SK-N-SH (cell line): Measurements from ENCODE around the gene NTSR1. TPM values are rescaled to one million over a fixed set of nuclear protein-coding genes. Genes with fewer than 3 reads are reported as not detected.

Source experiments
- CTCF ChIA-PET: fragments of 300-600, 350-600 bp; formaldehyde crosslinking; extraction: SDS; loops from one replicate; lab custom pipeline; 2021; lab: Yijun Ruan, JAX
- POLR2A ChIA-PET: fragments of 350-600 bp; sonication (Branson Sonifier 250); formaldehyde crosslinking; extraction: SDS; loops from one replicate; lab custom pipeline; 2020; ENCODE audit warnings: antibody characterized with exemption, inconsistent platforms; lab: Yijun Ruan, JAX
- DNase-seq: peaks from one replicate; pipeline ENCODE4 v3.0.0; 2012
- H2AFZ ChIP-seq: fragments of 200-600 bp; sonication (generic); 2 replicates; pipeline ENCODE4 v1.8.1; 2016; ENCODE audit warnings: antibody characterized with exemption, mild to moderate bottlenecking, low read depth
- H3F3A ChIP-seq: fragments of 200-600 bp; sonication (generic); replicated peaks from 2 replicates; pipeline ENCODE3; 2016; ENCODE audit warnings: antibody characterized with exemption, mild to moderate bottlenecking; ENCODE audit not compliant: insufficient read depth
- H3K27ac ChIP-seq, 2 experiments: fragments of 200-500 bp in 1 of 2; fragments of 200-600 bp in 1 of 2; sonication (Bioruptor generic) in 1 of 2; sonication (generic), shearing (Covaris generic) in 1 of 2; 2 replicates each; pipeline versions ENCODE4 v1.5.1 to v1.6.1; 2014 to 2016; ENCODE audit warnings: low read depth in 2 of 2, inconsistent platforms in 1 of 2, low read length in 1 of 2, mild to moderate bottlenecking in 1 of 2, mixed read lengths in 1 of 2
- H3K27me3 ChIP-seq: fragments of 200-600 bp; sonication (generic), shearing (Covaris generic); 2 replicates; pipeline ENCODE4 v1.6.1; 2016; ENCODE audit warnings: mixed run types; ENCODE audit not compliant: insufficient read depth
- H3K36me3 ChIP-seq, 2 experiments: fragments of 200-500 bp in 1 of 2; fragments of 200-600 bp in 1 of 2; sonication (Bioruptor generic) in 1 of 2; sonication (generic) in 1 of 2; replicated peaks in 1 of 2; 2 replicates each; pipeline versions ENCODE3 to v1.5.1; 2014 to 2016; ENCODE audit warnings: low read length in 1 of 2, mild to moderate bottlenecking in 1 of 2; ENCODE audit not compliant: insufficient read depth in 2 of 2, control insufficient read depth in 1 of 2
- H3K4me1 ChIP-seq, 2 experiments: fragments of 200-500 bp in 1 of 2; fragments of 200-600 bp in 1 of 2; sonication (Bioruptor generic) in 1 of 2; sonication (generic), shearing (Covaris generic) in 1 of 2; 2 replicates each; pipeline versions ENCODE4 v1.5.1 to v1.6.1; 2014 to 2016; ENCODE audit warnings: low read depth in 1 of 2, low read length in 1 of 2, mixed run types in 1 of 2; ENCODE audit not compliant: insufficient read depth in 2 of 2, control insufficient read depth in 1 of 2
- H3K4me2 ChIP-seq: fragments of 200-600 bp; sonication (generic), shearing (Covaris generic); 2 replicates; pipeline ENCODE4 v1.6.1; 2017; ENCODE audit warnings: mixed run types
- H3K4me3 ChIP-seq, 2 experiments: fragments of 200-500 bp in 1 of 2; fragments of 200-600 bp in 1 of 2; sonication (Bioruptor generic) in 1 of 2; sonication (generic), shearing (Covaris generic) in 1 of 2; 2 replicates each; pipeline versions ENCODE4 v1.5.1 to v1.8.1; 2014 to 2016; ENCODE audit warnings: low read depth in 2 of 2, inconsistent platforms in 1 of 2, low read length in 1 of 2, mild to moderate bottlenecking in 1 of 2, mixed read lengths in 1 of 2, moderate library complexity in 1 of 2
- H3K79me2 ChIP-seq: fragments of 200-600 bp; sonication (generic); 2 replicates; pipeline ENCODE4 v1.8.1; 2017; ENCODE audit warnings: mild to moderate bottlenecking; ENCODE audit not compliant: insufficient read depth
- H3K9ac ChIP-seq: fragments of 200-600 bp; sonication (generic); 2 replicates; pipeline ENCODE4 v1.6.1; 2017; ENCODE audit warnings: mixed run types
- H3K9me2 ChIP-seq: fragments of 200-600 bp; sonication (generic); 2 replicates; pipeline ENCODE4 v1.6.1; 2017; ENCODE audit warnings: mixed run types
- H3K9me3 ChIP-seq: fragments of 200-600 bp; sonication (generic); 2 replicates; pipeline ENCODE4 v1.6.1; 2017; ENCODE audit warnings: mixed run types, mild to moderate bottlenecking, moderate library complexity
- H4K20me1 ChIP-seq: fragments of 200-600 bp; sonication (generic); 2 replicates; pipeline ENCODE4 v1.6.1; 2017; ENCODE audit warnings: mild to moderate bottlenecking, mixed run types; ENCODE audit not compliant: insufficient read depth
- FOSL2 ChIP-seq: IDR thresholded peaks from 2 replicates; pipeline ENCODE4 v1.4.0; 2012; ENCODE audit warnings: low read depth, mild to moderate bottlenecking, moderate library complexity, borderline replicate concordance
- FOXJ3 ChIP-seq: sonication (generic); formaldehyde crosslinking; IDR thresholded peaks from 2 replicates; pipeline ENCODE4 v1.5.1; 2020; ENCODE audit warnings: mild to moderate bottlenecking, missing genetic modification reagents
- GABPA ChIP-seq: IDR thresholded peaks from 2 replicates; pipeline ENCODE4 v1.4.0; 2012; ENCODE audit warnings: low read depth, mild to moderate bottlenecking
- GATA2 ChIP-seq: sonication (generic); formaldehyde crosslinking; IDR thresholded peaks from 2 replicates; pipeline ENCODE4 v1.5.0; 2020; ENCODE audit warnings: mild to moderate bottlenecking, missing genetic modification reagents
- IRF3 ChIP-seq: fragments of 150-350 bp; IDR thresholded peaks from 2 replicates; pipeline ENCODE4 v1.6.1; 2016; ENCODE audit warnings: mild to moderate bottlenecking, low read depth, low read length
- MEF2A ChIP-seq: IDR thresholded peaks from 2 replicates; pipeline ENCODE4 v1.4.0; 2012; ENCODE audit warnings: low read depth, borderline replicate concordance
- MXI1 ChIP-seq: IDR thresholded peaks from 2 replicates; pipeline ENCODE4 v1.6.1; 2012; ENCODE audit warnings: mild to moderate bottlenecking, low read depth, low read length, improper control_type of control experiment
- NRF1 ChIP-seq: IDR thresholded peaks from 2 replicates; pipeline ENCODE4 v1.6.1; 2012; ENCODE audit warnings: low read depth, mild to moderate bottlenecking, low read length
- PBX3 ChIP-seq: IDR thresholded peaks from 2 replicates; pipeline ENCODE4; 2012
- POLR2AphosphoS5 ChIP-seq: IDR thresholded peaks from 2 replicates; pipeline ENCODE4 v1.6.1; 2012; ENCODE audit warnings: low read depth, low read length
- RFX5 ChIP-seq: IDR thresholded peaks from 2 replicates; pipeline ENCODE4 v1.6.1; 2012; ENCODE audit warnings: mild to moderate bottlenecking, improper control_type of control experiment, low read length
- SIN3A ChIP-seq: IDR thresholded peaks from 2 replicates; pipeline ENCODE4 v1.6.1; 2012; ENCODE audit warnings: low read depth, mild to moderate bottlenecking, low read length, moderate library complexity, borderline replicate concordance
- TAF1 ChIP-seq: IDR thresholded peaks from 2 replicates; pipeline ENCODE4 v1.6.1; 2012; ENCODE audit warnings: low read depth, mild to moderate bottlenecking, low read length, moderate library complexity, borderline replicate concordance
- USF1 ChIP-seq: IDR thresholded peaks from 2 replicates; pipeline ENCODE4 v1.4.0; 2012; ENCODE audit warnings: low read depth, borderline replicate concordance
- USF2 ChIP-seq: fragments of 150-350 bp; IDR thresholded peaks from 2 replicates; pipeline ENCODE4 v1.6.1; 2017; ENCODE audit warnings: antibody characterized with exemption, low read length, low read depth, borderline replicate concordance
- WGBS: methylation state at CpG from one replicate; pipeline ENCODE4 v1.1.6; 2017; ENCODE audit warnings: low lambda C conversion rate; 5-methylcytosine and 5-hydroxymethylcytosine counted together
- polyA plus RNA-seq, 3 experiments: library from polyadenylated mRNA; depleted of rRNA; stranded (reverse); fragments of >200 nt; gene quantifications; 2 replicates each; pipeline ENCODE4 v1.2.3, GENCODE V29; 2012
- TF ChIP-seq, protein P1 (sequence below): IDR thresholded peaks from 2 replicates; pipeline ENCODE4 v1.4.0; 2012; ENCODE audit warnings: low read depth, borderline replicate concordance

NTSR1 gene
- polyA plus RNA-seq, 1 of the 3 experiments (the other 2 are of a cell fraction): 8.2 TPM

DNA sequence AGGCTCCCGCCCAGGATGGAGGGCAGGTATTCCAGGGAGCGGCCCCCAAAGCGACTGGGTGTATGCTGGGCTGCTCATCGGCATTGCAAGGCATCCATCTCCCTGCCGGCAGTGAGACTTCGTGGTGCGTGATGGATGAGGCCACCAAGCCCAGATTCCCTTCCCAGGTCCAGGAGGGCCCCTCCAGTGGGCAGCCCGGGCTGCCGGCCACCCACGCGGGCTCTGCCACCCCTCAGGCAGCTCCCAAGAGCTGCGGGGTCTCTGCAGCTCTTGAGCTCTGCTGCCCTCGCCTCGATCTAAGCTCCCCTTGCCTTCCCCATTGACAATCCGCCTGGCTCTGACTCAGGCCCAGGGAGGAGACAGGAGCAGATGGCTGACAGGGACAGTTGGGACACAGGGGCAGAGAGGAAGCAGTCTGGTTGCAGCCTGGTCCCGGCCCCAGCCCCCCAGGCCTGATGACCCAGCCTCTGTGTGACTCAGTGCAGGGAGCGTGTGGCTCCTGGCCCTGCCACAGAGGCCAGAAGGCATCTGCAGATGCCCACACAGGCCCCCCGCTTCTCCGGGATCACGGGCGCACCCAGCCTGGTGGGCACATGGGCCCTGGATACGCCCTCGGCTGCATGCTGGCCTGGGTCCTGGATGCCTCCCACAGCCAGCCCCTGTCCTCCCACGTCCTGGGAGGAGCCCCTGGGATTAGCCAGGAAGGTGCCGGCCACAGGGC lies 33.3 kb upstream of the NTSR1 start:
- peak; percentile 64 for DNase-seq

DNA sequence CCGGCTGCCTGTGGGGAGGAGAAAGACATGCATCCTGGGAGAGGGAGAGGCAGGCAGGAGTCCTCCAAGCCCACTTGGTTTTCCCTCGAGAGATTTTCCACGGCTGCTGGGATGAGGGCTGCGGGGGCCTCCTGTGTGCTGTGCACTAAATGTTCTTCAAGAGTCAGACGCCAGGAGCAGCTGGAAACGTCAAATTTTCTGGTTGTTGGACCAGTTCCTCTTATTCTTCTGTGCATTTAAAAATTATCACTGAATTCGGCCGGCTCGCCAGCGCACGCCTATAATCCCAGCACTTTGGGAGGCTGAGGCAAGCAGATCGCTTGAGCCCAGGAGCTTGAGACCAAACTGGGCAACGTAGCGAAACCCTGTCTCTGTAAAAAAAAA lies 32.8 kb upstream of the NTSR1 start:
- H2AFZ ChIP-seq: no peak overlapping the region
- no peak overlapping the region for H3K4me2 ChIP-seq
- ChIA-PET POLR2A (no interaction called here), CTCF (interaction anchor here (2.2 kb wide), 1 partner anchor 116 kb away, joined by 15 read pairs; no protein-coding TSS in a partner anchor)
- H3K9me3 ChIP-seq: no peaks in the 10 kb centered on the region
- no peak for DNase-seq
- H3K9me2 ChIP-seq: no peaks in the 10 kb centered on the region
- peaks cover 0 to 4% of the 10 kb centered on the region in 2 experiments; a peak in 1 of 4 replicates for H3K4me1 ChIP-seq
- no peaks in the 10 kb centered on the region for H3K27me3 ChIP-seq
- H3K27ac ChIP-seq: no peak overlapping the region
- no peaks in the 10 kb centered on the region for H4K20me1 ChIP-seq
- TF ChIP-seq FOXJ3 (CRISPR knock-in tag) (no peak), MXI1 (no peak), RFX5 (no peak), MEF2A (no peak), TAF1 (no peak), GABPA (no peak), GATA2 (CRISPR knock-in tag) (no peak), IRF3 (no peak), SIN3A (no peak), NRF1 (no peak), USF1 (no peak), USF2 (no peak), PBX3 (no peak)
- TF ChIP-seq, protein P1, sequence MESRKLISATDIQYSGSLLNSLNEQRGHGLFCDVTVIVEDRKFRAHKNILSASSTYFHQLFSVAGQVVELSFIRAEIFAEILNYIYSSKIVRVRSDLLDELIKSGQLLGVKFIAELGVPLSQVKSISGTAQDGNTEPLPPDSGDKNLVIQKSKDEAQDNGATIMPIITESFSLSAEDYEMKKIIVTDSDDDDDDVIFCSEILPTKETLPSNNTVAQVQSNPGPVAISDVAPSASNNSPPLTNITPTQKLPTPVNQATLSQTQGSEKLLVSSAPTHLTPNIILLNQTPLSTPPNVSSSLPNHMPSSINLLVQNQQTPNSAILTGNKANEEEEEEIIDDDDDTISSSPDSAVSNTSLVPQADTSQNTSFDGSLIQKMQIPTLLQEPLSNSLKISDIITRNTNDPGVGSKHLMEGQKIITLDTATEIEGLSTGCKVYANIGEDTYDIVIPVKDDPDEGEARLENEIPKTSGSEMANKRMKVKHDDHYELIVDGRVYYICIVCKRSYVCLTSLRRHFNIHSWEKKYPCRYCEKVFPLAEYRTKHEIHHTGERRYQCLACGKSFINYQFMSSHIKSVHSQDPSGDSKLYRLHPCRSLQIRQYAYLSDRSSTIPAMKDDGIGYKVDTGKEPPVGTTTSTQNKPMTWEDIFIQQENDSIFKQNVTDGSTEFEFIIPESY: no peak
- H3F3A ChIP-seq: no peaks in the 10 kb centered on the region
- no peaks in the 10 kb centered on the region for H3K79me2 ChIP-seq
- no peaks in the 10 kb centered on the region for H3K36me3 ChIP-seq
- WGBS: 89% methylated on average over 13 of the region's 14 CpGs
- H3K9ac ChIP-seq: no peak overlapping the region
- H3K4me3 ChIP-seq: no peak overlapping the region

More for the DNA sequence above, 33.3 kb upstream of the NTSR1 start:
- Histone ChIP-seq H3K36me3 (no peaks in the 10 kb centered on the region), H3K4me3 (no peak overlapping the region), H3K79me2 (no peaks in the 10 kb centered on the region), H3K9ac (no peak overlapping the region), H4K20me1 (no peaks in the 10 kb centered on the region), H2AFZ (no peak overlapping the region), H3K9me3 (no peaks in the 10 kb centered on the region), H3F3A (no peaks in the 10 kb centered on the region), H3K27me3 (no peaks in the 10 kb centered on the region), H3K9me2 (no peaks in the 10 kb centered on the region), H3K4me1 (peaks cover 0 to 4% of the 10 kb centered on the region in 2 experiments; a peak in 1 of 4 replicates), H3K27ac (no peak overlapping the region), H3K4me2 (no peak overlapping the region)
- CTCF ChIA-PET: interaction anchor here (1.0 to 2.2 kb wide), 4 partner anchors 19 to 297 kb away, joined by 3 to 15 read pairs (median 4); no protein-coding TSS in a partner anchor
- 85% methylated on average over 8 of the region's 25 CpGs for WGBS
- POLR2A ChIA-PET: interaction anchor here (0.6 to 0.8 kb wide), 2 partner anchors 117 to 170 kb away, joined by 3 read pairs; no protein-coding TSS in a partner anchor
- TF ChIP-seq FOSL2: 0 out of 2 replicates have a peak, but pooled peaks have one; percentile 5
- TF ChIP-seq POLR2AphosphoS5: no peak
